HL-60 (cell line): ENCODE results near the gene PTPMT1.
A peak's percentile ranks its signal among the peaks of the same experiment; 100 is the strongest.
"Not testable (repeated sequence)": the region's sequence is repeated elsewhere in the genome, so short reads cannot be mapped to it uniquely, and the experiment has no call there.

Experiments used
- DNase-seq, 2 experiments: peaks; one replicate each; pipeline ENCODE4 v3.0.0-alpha.2; 2010 to 2020; ENCODE audit warnings: low read depth in 1 of 2, low spot score in 1 of 2
- H3K27ac ChIP-seq: fragments of 250-450 bp; sonication (Bioruptor Pico); replicated peaks from 2 replicates; pipeline ENCODE4 v1.5.1; 2020; ENCODE audit warnings: mild to moderate bottlenecking, moderate library complexity
- H3K27me3 ChIP-seq: fragments of 250-450 bp; sonication (Bioruptor Pico); 2 replicates; pipeline ENCODE4 v1.5.1; 2021; ENCODE audit warnings: mild to moderate bottlenecking, moderate library complexity; ENCODE audit not compliant: insufficient read depth, poor library complexity, severe bottlenecking
- H3K4me3 ChIP-seq: replicated peaks from 2 replicates; pipeline ENCODE4 v1.5.1; 2011; ENCODE audit warnings: mild to moderate bottlenecking, control low read depth, low read length; ENCODE audit not compliant: insufficient read depth
- GABPA ChIP-seq: IDR thresholded peaks from 2 replicates; pipeline ENCODE4 v1.6.1; 2012; ENCODE audit warnings: low read depth
- POLR2AphosphoS5 ChIP-seq: IDR thresholded peaks from 2 replicates; pipeline ENCODE4 v1.6.1; 2012; ENCODE audit warnings: low read depth
- REST ChIP-seq: IDR thresholded peaks from 2 replicates; pipeline ENCODE4 v1.6.1; 2012; ENCODE audit warnings: low read depth; ENCODE audit not compliant: insufficient replicate concordance
- SPI1 ChIP-seq: IDR thresholded peaks from 2 replicates; pipeline ENCODE4 v1.6.1; 2012; ENCODE audit warnings: low read depth, mild to moderate bottlenecking, borderline replicate concordance
- TF ChIP-seq, protein P1 (sequence below): IDR thresholded peaks from one replicate; pipeline ENCODE4 v1.5.1; 2011; ENCODE audit warnings: low read length, control low read depth, inconsistent platforms; ENCODE audit not compliant: insufficient read depth

Gene PTPMT1

DNA sequence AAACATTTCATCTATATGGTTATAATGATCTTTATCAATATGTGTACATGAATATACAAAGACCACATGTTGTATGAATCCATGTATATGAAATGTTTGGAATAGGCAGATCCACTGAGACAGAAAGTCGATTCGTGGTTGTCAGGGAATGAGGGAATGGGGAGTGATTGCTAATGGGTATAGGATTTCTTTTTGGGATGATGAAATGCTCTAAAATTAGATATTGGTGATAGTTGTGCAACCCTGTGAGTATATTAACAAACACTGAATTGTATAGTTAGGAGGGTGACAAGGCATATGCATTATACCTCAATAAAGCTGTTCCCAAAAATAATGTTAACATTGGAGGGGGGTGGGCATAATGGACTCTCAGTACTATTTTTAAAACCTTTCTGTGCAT, 5.0 kb upstream of the PTPMT1 start:
- TF ChIP-seq POLR2AphosphoS5 (no peak), REST (no peak)
- TF ChIP-seq, protein P1, sequence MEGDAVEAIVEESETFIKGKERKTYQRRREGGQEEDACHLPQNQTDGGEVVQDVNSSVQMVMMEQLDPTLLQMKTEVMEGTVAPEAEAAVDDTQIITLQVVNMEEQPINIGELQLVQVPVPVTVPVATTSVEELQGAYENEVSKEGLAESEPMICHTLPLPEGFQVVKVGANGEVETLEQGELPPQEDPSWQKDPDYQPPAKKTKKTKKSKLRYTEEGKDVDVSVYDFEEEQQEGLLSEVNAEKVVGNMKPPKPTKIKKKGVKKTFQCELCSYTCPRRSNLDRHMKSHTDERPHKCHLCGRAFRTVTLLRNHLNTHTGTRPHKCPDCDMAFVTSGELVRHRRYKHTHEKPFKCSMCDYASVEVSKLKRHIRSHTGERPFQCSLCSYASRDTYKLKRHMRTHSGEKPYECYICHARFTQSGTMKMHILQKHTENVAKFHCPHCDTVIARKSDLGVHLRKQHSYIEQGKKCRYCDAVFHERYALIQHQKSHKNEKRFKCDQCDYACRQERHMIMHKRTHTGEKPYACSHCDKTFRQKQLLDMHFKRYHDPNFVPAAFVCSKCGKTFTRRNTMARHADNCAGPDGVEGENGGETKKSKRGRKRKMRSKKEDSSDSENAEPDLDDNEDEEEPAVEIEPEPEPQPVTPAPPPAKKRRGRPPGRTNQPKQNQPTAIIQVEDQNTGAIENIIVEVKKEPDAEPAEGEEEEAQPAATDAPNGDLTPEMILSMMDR = no peak
- DNase-seq = no peak
- no peak overlapping the region for H3K27ac ChIP-seq

DNA sequence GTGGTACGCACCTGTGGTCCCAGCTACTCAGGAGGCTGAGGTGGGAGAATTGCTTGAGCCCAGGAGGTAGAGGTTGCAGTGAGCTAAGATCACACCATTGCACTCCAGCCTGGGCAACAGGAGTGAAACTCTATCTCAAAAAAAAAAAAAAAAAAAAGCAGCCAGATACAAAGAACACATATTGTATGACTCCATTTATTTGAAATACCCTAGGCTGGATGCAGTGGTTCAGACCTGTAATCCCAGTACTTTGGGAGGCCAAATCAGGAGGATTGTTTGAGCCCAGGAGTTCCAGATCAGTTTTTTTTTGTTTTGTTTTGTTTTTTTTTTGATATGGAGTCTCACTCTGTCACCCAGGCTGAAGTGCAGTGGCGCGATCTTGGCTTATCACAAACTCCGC, 3.0 kb upstream of the PTPMT1 start:
- not testable (repeated sequence) for DNase-seq, H3K27ac ChIP-seq, H3K27me3 ChIP-seq, H3K4me3 ChIP-seq

More for the DNA sequence above, 5.0 kb upstream of the PTPMT1 start:
- H3K27me3 ChIP-seq = no peaks in the 10 kb centered on the region
- no peak overlapping the region for H3K4me3 ChIP-seq

DNA sequence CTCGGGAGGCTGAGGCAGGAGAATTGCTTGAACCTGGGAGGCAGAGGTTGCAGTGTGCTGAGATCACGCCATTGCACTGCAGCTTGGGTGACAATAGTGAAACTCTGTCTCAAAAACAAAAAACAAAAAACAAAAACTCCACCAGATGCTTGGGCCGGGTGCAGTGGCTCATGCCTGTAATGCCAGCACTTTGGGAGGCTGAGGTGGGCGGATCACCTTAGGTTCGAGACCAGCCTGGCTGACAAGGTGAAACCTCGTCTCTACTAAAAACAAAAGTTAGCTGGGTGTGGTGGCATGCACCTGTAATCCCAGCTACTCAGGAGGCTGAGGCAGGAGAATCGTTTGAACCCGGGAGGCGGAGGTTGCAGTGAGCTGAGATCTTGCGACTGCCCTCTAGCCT, 1.0 kb upstream of the PTPMT1 start:
- H3K27ac ChIP-seq = not testable (repeated sequence)

GRCh38 chr11:47564933-47565339, 463 bp upstream of the PTPMT1 start:
- Histone ChIP-seq H3K27me3 (no peaks in the 10 kb centered on the region), H3K27ac (peak overlapping the region; percentile 72), H3K4me3 (peak overlapping the region; percentile 93)
- no peak for DNase-seq
- TF ChIP-seq SPI1 = no peak
- TF ChIP-seq, protein P1 = no peak
- TF ChIP-seq POLR2AphosphoS5 = no peak
- TF ChIP-seq REST = no peak
- TF ChIP-seq GABPA = no peak

More for the DNA sequence above, 1.0 kb upstream of the PTPMT1 start:
- H3K27me3 ChIP-seq, H3K4me3 ChIP-seq, DNase-seq: not testable (repeated sequence)

DNA sequence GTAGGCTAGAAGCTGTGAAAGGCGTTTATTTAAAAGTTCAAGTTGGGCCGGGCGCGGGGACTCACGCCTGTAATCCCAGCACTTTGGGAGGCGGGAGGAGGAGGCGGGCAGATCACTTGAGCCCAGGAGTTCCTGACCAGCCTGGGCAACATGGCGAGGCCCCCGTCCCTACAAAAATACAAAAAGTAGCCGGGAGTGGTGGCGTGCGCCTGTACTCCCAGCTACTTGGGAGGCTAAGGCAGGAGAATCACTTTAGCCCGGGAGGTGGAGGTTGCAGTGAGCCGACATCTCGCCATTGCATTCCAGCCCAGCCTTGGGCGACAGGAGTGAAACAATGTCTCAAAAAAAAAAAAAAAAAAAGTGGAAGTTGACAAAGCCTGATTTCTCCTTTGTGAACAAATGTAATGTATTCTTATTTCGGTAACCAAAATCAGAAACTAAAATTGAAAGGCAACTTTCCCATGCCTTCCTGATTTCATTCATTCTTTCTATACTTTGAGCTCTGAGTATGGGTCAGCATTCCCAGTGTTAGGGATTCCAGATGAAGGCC, 825 bp downstream of the PTPMT1 start:
- peak in 1 of 2 experiments; percentile 25 for DNase-seq
- peak overlapping the region; percentile 72 for H3K27ac ChIP-seq

More for the DNA sequence above, 825 bp downstream of the PTPMT1 start:
- H3K4me3 ChIP-seq = peak overlapping the region; percentile 93
- TF ChIP-seq POLR2AphosphoS5 = no peak
- no peak for TF ChIP-seq REST
- TF ChIP-seq GABPA = no peak
- TF ChIP-seq, protein P1 = no peak
- TF ChIP-seq SPI1 = no peak
- H3K27me3 ChIP-seq = no peaks in the 10 kb centered on the region
